NCI-H146 (cell line): ENCODE measurements around the gene SLC6A12.

Source experiments
- DNase-seq: peaks from one replicate; lab custom pipeline; 2025; lab: John Stamatoyannopoulos, UW

SLC6A12 gene

GRCh38 chr12:197911-198695 is 15.9 kb downstream of the SLC6A12 start:
- no peak for DNase-seq

GRCh38 chr12:197347-197746 is 16.6 kb downstream of the SLC6A12 start:
- DNase-seq = no peak

GRCh38 chr12:196436-196835 is 17.5 kb downstream of the SLC6A12 start:
- no peak for DNase-seq

GRCh38 chr12:195951-196350 is 18.0 kb downstream of the SLC6A12 start:
- no peak for DNase-seq

GRCh38 chr12:195156-195555 is 18.8 kb downstream of the SLC6A12 start:
- DNase-seq = no peak

- DNase-seq = no peak
These were observed 19.7 kb downstream of the SLC6A12 start for GRCh38 chr12:194276-194675.

GRCh38 chr12:193261-193660 is 20.7 kb downstream of the SLC6A12 start:
- no peak for DNase-seq

GRCh38 chr12:191541-191940 is 22.4 kb downstream of the SLC6A12 start:
- no peak for DNase-seq

- no peak for DNase-seq
These were observed 23.1 kb downstream of the SLC6A12 start for GRCh38 chr12:190881-191280.

- DNase-seq = no peak
These were observed 24.4 kb downstream of the SLC6A12 start for GRCh38 chr12:189622-189962.

GRCh38 chr12:188910-189621 is 24.9 kb downstream of the SLC6A12 start:
- DNase-seq = peak; percentile 79

GRCh38 chr12:187986-188909 is 25.7 kb downstream of the SLC6A12 start:
- DNase-seq = peak; percentile 41

GRCh38 chr12:186006-186625 is 27.8 kb downstream of the SLC6A12 start:
- DNase-seq = no peak

GRCh38 chr12:185576-185955 is 28.4 kb downstream of the SLC6A12 start:
- DNase-seq = no peak

GRCh38 chr12:184811-185575 is 29.0 kb downstream of the SLC6A12 start:
- DNase-seq = no peak

- DNase-seq = no peak
These were observed 31.5 kb downstream of the SLC6A12 start for GRCh38 chr12:182381-182892.

- DNase-seq = no peak
These were observed 32.0 kb downstream of the SLC6A12 start for GRCh38 chr12:181921-182320.

- no peak for DNase-seq
These were observed 33.5 kb downstream of the SLC6A12 start for GRCh38 chr12:180445-180844.

- DNase-seq = no peak
These were observed 34.1 kb downstream of the SLC6A12 start for GRCh38 chr12:179885-180284.

- peak; percentile 82 for DNase-seq
These were observed 34.6 kb downstream of the SLC6A12 start for GRCh38 chr12:179131-179884.

- DNase-seq = no peak
These were observed 35.2 kb downstream of the SLC6A12 start for GRCh38 chr12:178829-179109.
